IPS-18c (cell line): ENCODE measurements around the gene KRT9.

Source experiments
- H3K4me3 ChIP-seq: 2 replicates; pipeline ENCODE4 v1.7.0; 2013; ENCODE audit warnings: low read depth, mild to moderate bottlenecking, low read length, moderate library complexity; ENCODE audit not compliant: insufficient read depth
- H3K9me3 ChIP-seq: one replicate; pipeline ENCODE4 v1.6.1; 2013; ENCODE audit warnings: mild to moderate bottlenecking, low read length, moderate library complexity; ENCODE audit not compliant: control insufficient read depth, insufficient read depth

The KRT9 gene

DNA sequence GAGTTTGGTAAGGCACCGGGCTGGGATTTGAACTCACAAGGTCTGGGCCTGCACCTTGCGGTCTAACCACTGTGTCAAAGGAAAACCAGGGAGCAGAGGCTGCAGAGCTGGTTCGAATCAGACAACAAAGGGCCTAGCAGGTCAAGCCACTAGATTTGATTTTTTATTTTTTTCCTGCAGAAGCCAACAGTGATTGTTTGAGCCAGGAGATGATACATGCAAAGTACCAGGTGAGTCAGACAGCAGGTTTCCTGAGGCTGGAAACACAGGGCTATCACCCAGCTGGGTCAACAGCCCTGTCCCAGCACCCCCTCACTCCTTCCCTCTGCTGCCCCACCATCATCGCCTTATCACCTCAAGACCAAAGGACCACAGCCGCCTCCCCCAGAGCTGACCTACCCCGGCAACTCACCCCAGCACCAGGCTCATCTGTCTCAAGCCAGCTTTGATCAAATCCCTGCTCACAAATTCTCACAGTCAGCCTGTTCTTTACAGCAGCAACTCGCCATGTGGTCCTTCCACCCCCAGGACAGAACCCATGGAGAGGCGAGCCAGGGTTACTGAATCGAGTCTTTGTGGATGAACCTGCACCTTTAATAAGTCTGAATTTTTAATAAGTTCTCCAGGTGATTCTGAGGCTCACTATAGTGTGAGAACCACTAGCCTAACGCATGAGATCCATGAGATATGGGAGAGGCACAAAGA is 30.8 kb downstream of the KRT9 start:
- no peak overlapping the region for H3K4me3 ChIP-seq

GRCh38 chr17:41539979-41540701 is 31.7 kb downstream of the KRT9 start:
- no peak overlapping the region for H3K4me3 ChIP-seq
- no peaks in the 10 kb centered on the region for H3K9me3 ChIP-seq

More for the DNA sequence above, 30.8 kb downstream of the KRT9 start:
- H3K9me3 ChIP-seq: no peaks in the 10 kb centered on the region

GRCh38 chr17:41539071-41539492 is 32.8 kb downstream of the KRT9 start:
- Histone ChIP-seq H3K9me3 (no peaks in the 10 kb centered on the region), H3K4me3 (no peak overlapping the region)

GRCh38 chr17:41538565-41538991 is 33.3 kb downstream of the KRT9 start:
- H3K9me3 ChIP-seq: no peaks in the 10 kb centered on the region
- H3K4me3 ChIP-seq: no peak overlapping the region

GRCh38 chr17:41537990-41538389 is 33.9 kb downstream of the KRT9 start:
- H3K4me3 ChIP-seq: no peak overlapping the region
- H3K9me3 ChIP-seq: no peaks in the 10 kb centered on the region

- no peaks in the 10 kb centered on the region for H3K9me3 ChIP-seq
- H3K4me3 ChIP-seq: no peak overlapping the region
Measured at GRCh38 chr17:41537614-41537954, 34.3 kb downstream of the KRT9 start.

DNA sequence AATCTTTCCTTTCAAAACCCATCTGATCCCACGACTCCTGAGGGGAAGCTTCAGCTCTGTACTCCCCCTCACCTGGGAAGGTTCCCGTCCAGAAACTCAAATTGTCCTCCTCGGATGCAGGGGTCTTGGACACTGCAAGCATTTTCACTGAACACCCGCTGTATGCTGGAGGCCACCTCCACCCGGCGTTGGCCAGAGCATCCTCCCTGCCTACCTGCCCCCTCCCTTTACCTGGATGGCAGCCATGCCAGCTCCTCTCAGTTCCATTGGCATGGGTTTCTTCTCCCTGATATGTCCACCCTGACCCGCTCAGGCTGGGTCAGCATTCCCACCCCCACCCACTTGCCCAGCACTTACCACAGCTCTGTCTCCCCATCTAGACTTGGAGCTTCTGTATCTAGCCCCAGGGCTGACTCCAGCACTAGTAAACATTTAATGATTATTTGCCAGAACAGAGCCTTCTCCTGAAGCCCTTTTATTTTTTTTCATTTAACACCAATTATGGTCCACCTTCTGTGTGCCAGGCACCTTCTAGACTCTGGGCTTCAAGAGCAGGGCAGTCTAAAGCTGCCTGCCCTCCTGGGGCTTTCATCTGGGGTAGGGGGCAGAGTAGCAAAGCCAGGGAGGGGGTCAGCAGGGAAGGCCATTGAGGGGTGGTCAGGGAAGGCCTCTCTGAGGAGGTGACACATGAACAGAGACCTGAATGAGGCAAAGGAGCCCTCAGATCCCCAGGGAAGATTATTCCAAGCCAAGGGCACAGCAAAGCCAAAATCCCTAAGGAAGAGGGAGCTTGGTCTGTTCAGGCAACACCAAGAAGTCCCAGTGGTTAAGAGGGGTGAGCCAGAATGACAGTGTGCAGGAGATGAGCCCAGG is 34.9 kb downstream of the KRT9 start:
- Histone ChIP-seq H3K9me3 (no peaks in the 10 kb centered on the region), H3K4me3 (no peak overlapping the region)

DNA sequence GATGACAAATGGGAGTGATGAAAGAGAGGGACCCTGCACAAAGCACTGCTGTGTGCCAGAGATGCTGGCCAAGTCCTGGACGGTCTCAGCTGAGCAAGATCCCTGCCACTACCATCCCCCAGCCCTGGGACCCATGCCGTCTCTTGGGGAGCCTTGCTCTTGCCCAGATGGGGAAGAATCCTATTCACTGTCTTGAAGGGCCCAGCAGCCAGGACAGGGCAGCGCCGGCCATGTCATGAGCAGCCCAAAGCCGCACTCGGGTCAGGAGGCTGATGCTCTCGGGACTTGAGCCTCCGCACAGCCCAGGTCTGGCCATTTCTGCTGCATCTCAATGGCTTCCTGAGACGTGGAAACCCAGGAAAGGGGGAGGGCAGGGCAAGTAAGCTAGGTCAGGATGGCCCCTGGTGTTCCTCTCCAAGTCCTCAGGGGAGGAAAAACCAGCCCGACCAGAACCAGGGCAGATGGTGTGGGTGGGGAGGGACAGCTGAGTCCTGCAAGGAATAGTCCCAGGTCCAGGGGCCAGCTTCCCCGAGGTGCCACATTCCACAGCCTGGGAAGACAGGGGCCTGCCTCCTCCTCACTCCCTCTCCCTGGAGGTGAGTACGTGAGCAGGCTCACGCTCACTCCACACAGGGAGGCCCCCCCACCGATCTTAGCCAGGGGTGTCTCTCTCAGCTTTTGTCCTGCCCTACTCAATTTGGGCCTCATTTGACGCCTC is 35.9 kb downstream of the KRT9 start:
- no peaks in the 10 kb centered on the region for H3K9me3 ChIP-seq
- H3K4me3 ChIP-seq: no peak overlapping the region

DNA sequence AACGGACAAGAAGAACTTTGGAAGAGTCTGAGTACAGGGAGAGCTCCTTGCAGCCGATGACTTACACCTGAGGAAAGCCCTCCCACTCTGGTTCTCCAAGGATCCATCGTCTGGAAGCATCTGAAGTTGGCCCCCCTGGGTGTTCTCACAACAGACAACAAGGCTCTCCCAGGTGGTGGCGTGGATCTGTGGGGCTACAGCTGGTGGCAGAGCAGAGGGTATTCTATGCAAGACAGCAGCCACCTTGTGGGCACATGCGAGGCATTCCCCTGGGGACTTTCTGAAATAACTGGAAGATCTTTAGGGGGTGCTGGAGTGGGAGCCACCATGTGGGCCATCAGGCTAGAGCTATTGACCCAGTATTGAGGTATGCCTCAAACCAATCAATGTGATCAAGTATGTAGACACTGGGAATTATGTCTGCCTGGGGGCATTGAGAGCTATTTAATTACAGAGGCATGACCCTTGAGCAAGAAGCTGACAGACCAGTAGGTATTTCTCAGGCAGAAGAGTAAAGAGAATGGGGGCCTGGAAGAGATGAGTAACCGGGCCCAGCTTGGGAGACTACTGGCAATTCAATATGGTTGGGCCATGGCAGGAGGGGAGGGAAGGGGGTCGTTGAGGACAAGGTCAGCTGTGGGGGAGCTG is 36.8 kb downstream of the KRT9 start:
- no peak overlapping the region for H3K4me3 ChIP-seq
- H3K9me3 ChIP-seq: no peaks in the 10 kb centered on the region

DNA sequence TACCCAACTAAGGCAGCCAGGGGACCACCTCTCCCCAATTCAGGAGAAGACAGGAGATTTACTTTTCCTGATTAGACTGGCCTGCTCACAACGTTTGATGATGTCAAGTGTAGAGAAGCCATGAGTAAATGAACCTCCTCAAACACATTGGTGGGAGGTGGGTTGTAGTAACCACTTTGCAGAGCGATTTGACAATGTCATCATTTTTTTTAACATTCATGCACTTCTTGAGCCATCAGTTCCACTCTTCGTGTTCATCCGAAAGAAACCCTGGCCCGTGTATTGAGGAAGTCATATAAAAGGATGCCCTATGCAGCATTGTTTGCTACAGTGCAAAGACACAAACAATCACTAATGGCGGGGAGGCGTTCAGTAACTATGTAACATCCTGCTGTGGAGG is 38.2 kb downstream of the KRT9 start:
- H3K4me3 ChIP-seq: no peak overlapping the region

GRCh38 chr17:41532947-41533570 is 38.8 kb downstream of the KRT9 start:
- Histone ChIP-seq H3K4me3 (no peak overlapping the region), H3K9me3 (no peaks in the 10 kb centered on the region)

More for the DNA sequence above, 38.2 kb downstream of the KRT9 start:
- no peaks in the 10 kb centered on the region for H3K9me3 ChIP-seq

DNA sequence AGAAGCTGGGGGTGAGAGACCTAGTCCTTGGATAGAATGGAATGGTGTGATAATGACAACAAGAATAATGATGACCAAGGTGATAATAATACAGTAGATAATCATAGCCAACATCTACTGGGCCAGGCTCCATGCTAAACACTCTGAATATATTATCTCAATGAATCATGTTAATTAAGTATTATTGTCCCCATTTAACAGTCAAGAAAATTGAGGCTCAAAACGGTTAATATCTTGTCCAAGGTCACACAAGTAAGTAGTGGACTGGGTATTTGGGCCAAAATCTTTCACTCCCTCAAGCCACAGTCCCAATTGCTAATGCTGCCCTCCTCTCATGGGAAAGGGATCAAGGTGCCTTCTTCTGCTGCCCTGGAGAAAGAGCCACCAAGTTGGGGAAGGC is 39.9 kb downstream of the KRT9 start:
- H3K9me3 ChIP-seq: no peaks in the 10 kb centered on the region
- no peak overlapping the region for H3K4me3 ChIP-seq

GRCh38 chr17:41530062-41531048 is 41.5 kb downstream of the KRT9 start:
- Histone ChIP-seq H3K9me3 (no peaks in the 10 kb centered on the region), H3K4me3 (no peak overlapping the region)

DNA sequence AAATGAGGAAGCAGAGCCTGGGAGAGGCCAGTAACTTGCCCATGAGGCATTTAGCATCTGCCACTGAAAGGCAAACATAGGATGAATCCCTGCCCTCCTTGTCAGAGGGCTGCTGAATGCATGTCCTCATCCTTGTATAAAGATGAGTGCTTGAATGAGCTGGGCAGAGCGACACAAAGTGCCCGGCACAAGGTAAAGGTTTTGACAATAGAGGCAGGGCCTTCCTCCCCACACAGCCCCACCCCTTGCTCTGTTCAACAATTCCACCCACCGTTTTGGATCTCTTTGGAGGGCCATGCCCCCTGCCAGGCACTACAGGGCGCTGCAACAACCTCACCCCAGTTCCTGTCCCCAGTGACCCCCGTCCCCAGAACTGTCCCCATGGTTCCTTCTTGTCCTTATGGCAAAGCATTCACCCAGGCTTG is 42.4 kb downstream of the KRT9 start:
- no peaks in the 10 kb centered on the region for H3K9me3 ChIP-seq
- no peak overlapping the region for H3K4me3 ChIP-seq

DNA sequence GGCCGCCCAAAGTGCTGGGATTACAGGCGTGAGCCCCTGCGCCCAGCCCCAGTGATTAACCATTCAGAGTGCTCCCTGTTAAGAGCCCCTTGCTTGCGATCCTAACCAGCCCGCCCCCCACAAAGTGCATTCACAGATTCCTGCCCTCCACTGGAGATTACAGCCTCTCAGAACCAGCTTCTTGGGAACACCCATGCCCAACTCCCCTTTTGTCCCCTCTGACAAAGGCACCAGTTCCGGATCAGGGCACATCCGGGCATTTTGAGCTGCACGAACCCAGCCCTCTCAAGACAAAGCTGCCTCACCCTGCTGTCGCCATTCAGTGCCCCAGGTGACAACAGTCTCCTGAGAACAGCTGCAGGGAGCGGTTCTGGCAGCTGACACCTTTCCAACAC is 42.9 kb downstream of the KRT9 start:
- Histone ChIP-seq H3K9me3 (no peaks in the 10 kb centered on the region), H3K4me3 (no peak overlapping the region)
